Upper lobe of left lung (tissue), 4 donors: ENCODE results near the gene MYG1.

Experiments used
- EP300 ChIP-seq, 4 donors: sonication (generic); formaldehyde crosslinking; IDR thresholded peaks; one replicate each; pipeline ENCODE4 v1.5.1; 2017; ENCODE audit warnings: antibody characterized with exemption in 4 of 4, control low read depth in 2 of 4
- TF ChIP-seq, protein P1 (sequence below), 6 experiments: fragments of 450-650 bp in 4 of 6; fragments of 200-600 bp in 2 of 6; sonication (generic) in 2 of 6; IDR thresholded peaks; one replicate each; pipeline ENCODE4 v1.5.1; 2016 to 2019; ENCODE audit warnings: antibody characterized with exemption in 6 of 6

DNA sequence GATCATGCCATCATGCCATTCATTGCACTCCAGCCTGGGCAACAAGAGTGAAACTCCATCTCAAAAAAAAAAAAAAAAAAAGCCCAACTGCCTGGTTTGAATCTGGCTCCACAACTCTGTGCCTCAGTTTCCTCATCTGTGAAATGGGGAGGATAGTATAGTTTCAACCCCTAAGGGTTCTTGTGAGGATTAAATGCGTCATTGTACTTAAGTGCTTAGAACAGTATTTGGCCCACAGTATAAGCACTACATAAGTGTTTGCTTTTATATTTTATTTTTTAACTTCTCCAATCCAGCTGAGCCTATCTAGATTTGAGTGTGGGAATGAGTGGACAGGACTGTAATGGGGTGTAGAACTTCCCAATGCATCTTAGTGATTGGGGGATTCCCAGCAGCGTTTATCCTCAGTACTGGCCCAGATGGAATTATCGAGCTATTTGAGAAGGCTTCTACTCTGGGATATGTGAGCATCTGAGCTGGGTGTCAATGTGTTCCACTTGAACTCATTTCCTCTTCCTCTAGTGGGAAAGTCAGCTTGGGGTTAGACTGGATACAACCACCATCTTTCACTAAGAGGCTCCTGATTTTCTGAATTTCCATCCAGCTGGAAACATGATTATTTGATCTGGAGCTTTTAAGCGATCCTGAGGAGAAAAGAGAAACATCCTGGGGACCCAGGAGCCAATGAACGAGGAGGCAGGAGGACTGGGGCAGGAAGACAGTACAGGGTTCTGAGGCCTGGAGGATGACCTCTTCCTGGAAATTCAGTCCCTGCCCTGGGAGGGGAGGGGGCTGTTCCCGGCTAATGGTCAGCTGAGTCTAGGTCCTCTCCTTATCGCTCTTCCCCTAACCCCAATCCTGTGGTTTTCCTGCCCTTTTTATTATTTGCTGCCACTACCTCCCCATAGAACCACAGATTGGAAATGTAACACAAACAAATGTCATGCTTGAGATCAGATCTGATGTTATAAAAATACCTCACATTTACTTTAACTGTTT is 40.7 kb upstream of the MYG1 start:
- TF ChIP-seq, protein P1, sequence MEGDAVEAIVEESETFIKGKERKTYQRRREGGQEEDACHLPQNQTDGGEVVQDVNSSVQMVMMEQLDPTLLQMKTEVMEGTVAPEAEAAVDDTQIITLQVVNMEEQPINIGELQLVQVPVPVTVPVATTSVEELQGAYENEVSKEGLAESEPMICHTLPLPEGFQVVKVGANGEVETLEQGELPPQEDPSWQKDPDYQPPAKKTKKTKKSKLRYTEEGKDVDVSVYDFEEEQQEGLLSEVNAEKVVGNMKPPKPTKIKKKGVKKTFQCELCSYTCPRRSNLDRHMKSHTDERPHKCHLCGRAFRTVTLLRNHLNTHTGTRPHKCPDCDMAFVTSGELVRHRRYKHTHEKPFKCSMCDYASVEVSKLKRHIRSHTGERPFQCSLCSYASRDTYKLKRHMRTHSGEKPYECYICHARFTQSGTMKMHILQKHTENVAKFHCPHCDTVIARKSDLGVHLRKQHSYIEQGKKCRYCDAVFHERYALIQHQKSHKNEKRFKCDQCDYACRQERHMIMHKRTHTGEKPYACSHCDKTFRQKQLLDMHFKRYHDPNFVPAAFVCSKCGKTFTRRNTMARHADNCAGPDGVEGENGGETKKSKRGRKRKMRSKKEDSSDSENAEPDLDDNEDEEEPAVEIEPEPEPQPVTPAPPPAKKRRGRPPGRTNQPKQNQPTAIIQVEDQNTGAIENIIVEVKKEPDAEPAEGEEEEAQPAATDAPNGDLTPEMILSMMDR (IDR thresholded peaks at IDR 0.05) = no peak
- TF ChIP-seq EP300 (IDR thresholded peaks at IDR 0.05) = peak in 1 of 4 donors; percentile 66
